K562 (cell line): ENCODE measurements around the gene EIF5. TPM values are rescaled to one million over a fixed set of nuclear protein-coding genes. Genes with fewer than 3 reads are reported as not detected.

ENCODE experiments used
- ARID1B ChIP-seq: fragments of 450-650 bp; IDR thresholded peaks from 2 replicates; pipeline ENCODE4 v1.6.1; 2016; ENCODE audit warnings: antibody characterized with exemption, mild to moderate bottlenecking, inconsistent platforms
- BCOR ChIP-seq: fragments of 450-650 bp; IDR thresholded peaks from 2 replicates; pipeline ENCODE4 v1.6.1; 2016
- EP300 ChIP-seq: IDR thresholded peaks from 2 replicates; pipeline ENCODE4 v1.6.1; 2012; ENCODE audit warnings: low read length, improper control_type of control experiment
- FOXA3 ChIP-seq, 2 experiments: fragments of 450-650 bp in 1 of 2; sonication (generic) in 1 of 2; formaldehyde crosslinking; IDR thresholded peaks in 1 of 2; conservative IDR thresholded peaks in 1 of 2; 2 replicates each; pipeline versions ENCODE4 v1.4.0 to v1.8.0; 2020 to 2022; ENCODE audit warnings: mild to moderate bottlenecking in 2 of 2, missing genetic modification reagents in 1 of 2
- FOXK1 ChIP-seq: sonication (generic); formaldehyde crosslinking; IDR thresholded peaks from 2 replicates; pipeline ENCODE4 v1.8.0; 2022; ENCODE audit warnings: missing genetic modification reagents, mild to moderate bottlenecking, borderline replicate concordance
- L3MBTL2 ChIP-seq: fragments of 450-650 bp; IDR thresholded peaks from 2 replicates; pipeline ENCODE4 v1.6.1; 2016; ENCODE audit warnings: mild to moderate bottlenecking, moderate library complexity
- MAFF ChIP-seq: IDR thresholded peaks from 2 replicates; pipeline ENCODE4 v1.6.1; 2012; ENCODE audit warnings: low read length, improper control_type of control experiment
- MEIS2 ChIP-seq: fragments of 450-650 bp; IDR thresholded peaks from 2 replicates; pipeline ENCODE4 v1.6.1; 2014; ENCODE audit warnings: mild to moderate bottlenecking; ENCODE audit not compliant: partially characterized antibody
- NCOR1 ChIP-seq: fragments of 450-650 bp; IDR thresholded peaks from 2 replicates; pipeline ENCODE4 v1.6.1; 2016; ENCODE audit warnings: mild to moderate bottlenecking, moderate library complexity
- NKRF ChIP-seq: fragments of 450-650 bp; IDR thresholded peaks from 2 replicates; pipeline ENCODE4 v1.6.1; 2016; ENCODE audit warnings: borderline replicate concordance
- NR2C1 ChIP-seq, 2 experiments: fragments of 450-650 bp; IDR thresholded peaks; 2 replicates each; pipeline ENCODE4 v1.6.1; 2017; ENCODE audit warnings: mild to moderate bottlenecking in 2 of 2, antibody characterized with exemption in 1 of 2, inconsistent platforms in 1 of 2, missing compliant biosample characterization in 1 of 2, missing genetic modification characterization in 1 of 2
- NRF1 ChIP-seq, 2 experiments: fragments of 450-650 bp; IDR thresholded peaks in 1 of 2; conservative IDR thresholded peaks in 1 of 2; 2 replicates each; pipeline ENCODE4 v1.6.1; 2014; ENCODE audit warnings: mild to moderate bottlenecking in 2 of 2
- TCF3 ChIP-seq: sonication (generic); formaldehyde crosslinking; IDR thresholded peaks from 2 replicates; pipeline ENCODE4 v1.4.0; 2020; ENCODE audit warnings: mild to moderate bottlenecking, missing genetic modification reagents
- USF2 ChIP-seq: sonication (generic); formaldehyde crosslinking; IDR thresholded peaks from 2 replicates; pipeline ENCODE4 v1.5.0; 2020; ENCODE audit warnings: missing genetic modification reagents
- ZBTB7A ChIP-seq: IDR thresholded peaks from 2 replicates; pipeline ENCODE4 v1.6.1; 2011; ENCODE audit warnings: low read depth, mild to moderate bottlenecking, low read length, moderate library complexity, borderline replicate concordance; ENCODE audit not compliant: control insufficient read depth
- ZBTB9 ChIP-seq: fragments of 450-650 bp; formaldehyde crosslinking; IDR thresholded peaks from 2 replicates; pipeline ENCODE4 v1.4.0; 2020; ENCODE audit warnings: mild to moderate bottlenecking, moderate library complexity
- ZNF445 ChIP-seq: fragments of 250-450 bp; sonication (Bioruptor Pico); IDR thresholded peaks from 2 replicates; pipeline ENCODE4 v1.4.0; 2020; ENCODE audit warnings: low read depth, mild to moderate bottlenecking, moderate library complexity
- polyA plus RNA-seq, 8 experiments: library from polyadenylated mRNA; depleted of rRNA in 4 of 8; stranded (reverse) in 5 of 8; unstranded in 3 of 8; fragments of >200 nt; fragmentation: Nextera tagmentation in 2 of 8; fragmentation: Illumina TruSeq in 1 of 8; extraction: Ambion mirVana in 2 of 8; extraction: Trizol in 1 of 8; gene quantifications; 2 replicates each; pipeline versions ENCODE4 v1.2.1 to v1.2.3, GENCODE V29; 2011 to 2014; ENCODE audit warnings: inconsistent platforms in 1 of 8, missing spikeins in 1 of 8
- total RNA-seq, 7 experiments: library from RNA; depleted of rRNA in 6 of 7; stranded (reverse); fragments of >200 nt in 6 of 7; fragmentation: Illumina TruSeq in 2 of 7; extraction: Trizol in 2 of 7; gene quantifications; 2 replicates each; pipeline versions ENCODE4 v1.2.1 to v1.2.3, GENCODE V29; 2011 to 2021; ENCODE audit warnings: low replicate concordance in 1 of 7
- TF ChIP-seq, protein P1 (sequence below): sonication (generic); formaldehyde crosslinking; IDR thresholded peaks from 2 replicates; pipeline ENCODE4 v1.8.1; 2023; ENCODE audit warnings: mild to moderate bottlenecking, missing genetic modification reagents
- TF ChIP-seq, protein P2 (sequence below), 2 experiments: fragments of 250-450 bp in 1 of 2; fragments of 450-650 bp in 1 of 2; sonication (Bioruptor Pico) in 1 of 2; IDR thresholded peaks; 2 replicates each; pipeline versions ENCODE4 v1.6.1 to v1.8.0; 2016 to 2021; ENCODE audit warnings: mild to moderate bottlenecking in 2 of 2, moderate library complexity in 2 of 2, missing compliant biosample characterization in 1 of 2, missing genetic modification characterization in 1 of 2

The EIF5 gene
- total and polyA plus RNA-seq, 9 of the 15 experiments (the other 6 are each of a cell fraction or from before 2014, with no cell fraction given) = 92.7 to 442 (median 190) TPM

DNA sequence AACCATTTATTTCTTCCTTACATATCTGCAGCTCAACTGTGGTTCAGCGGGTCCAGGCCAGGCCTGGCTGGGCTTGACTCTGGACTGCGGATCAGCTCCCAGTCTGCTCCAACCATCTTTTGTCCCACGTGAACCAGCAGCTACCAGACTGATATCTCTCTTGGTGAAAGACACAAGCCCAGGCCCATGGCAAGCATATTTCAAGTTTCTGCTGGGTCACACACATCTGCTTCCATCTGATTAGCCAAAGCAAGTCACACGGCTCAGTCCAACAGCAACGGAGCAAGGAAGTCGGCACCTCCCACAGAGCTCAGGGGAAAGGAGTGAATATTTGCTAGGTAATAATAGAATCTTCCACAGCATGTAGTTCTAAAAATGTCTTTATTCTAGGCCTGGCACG, 26.5 kb downstream of the EIF5 start (continued):
- TF ChIP-seq NCOR1 (peak; percentile 46; the same call in 1 of the 2 replicates), MAFF (peak; percentile 29; the same call in 1 of the 2 replicates), NR2C1 (IDR thresholded peaks at IDR 0.05) (no peak), NR2C1 (tag; IDR thresholded peaks at IDR 0.05) (peak; percentile 47; the same call in 1 of the 2 replicates), EP300 (peak; percentile 68; the same call in 1 of the 2 replicates), ZBTB9 (CRISPR knock-in tag) (no peak), FOXK1 (0 out of 2 replicates have a peak, but pooled peaks have one; percentile 46), BCOR (no peak), ZBTB7A (no peak), ZNF445 (CRISPR knock-in tag) (no peak), ARID1B (peak; percentile 87), NKRF (no peak), FOXA3 (CRISPR knock-in tag; conservative IDR thresholded peaks at IDR 0.05 in 1 of 2, IDR thresholded peaks at IDR 0.05 in 1 of 2) (no peak), NRF1 (conservative IDR thresholded peaks at IDR 0.05 in 1 of 2, IDR thresholded peaks at IDR 0.05 in 1 of 2) (no peak), L3MBTL2 (peak; percentile 76), MEIS2 (peak; percentile 82), TCF3 (CRISPR knock-in tag) (peak; percentile 81), USF2 (CRISPR knock-in tag) (peak; percentile 60)
- TF ChIP-seq, protein P1, sequence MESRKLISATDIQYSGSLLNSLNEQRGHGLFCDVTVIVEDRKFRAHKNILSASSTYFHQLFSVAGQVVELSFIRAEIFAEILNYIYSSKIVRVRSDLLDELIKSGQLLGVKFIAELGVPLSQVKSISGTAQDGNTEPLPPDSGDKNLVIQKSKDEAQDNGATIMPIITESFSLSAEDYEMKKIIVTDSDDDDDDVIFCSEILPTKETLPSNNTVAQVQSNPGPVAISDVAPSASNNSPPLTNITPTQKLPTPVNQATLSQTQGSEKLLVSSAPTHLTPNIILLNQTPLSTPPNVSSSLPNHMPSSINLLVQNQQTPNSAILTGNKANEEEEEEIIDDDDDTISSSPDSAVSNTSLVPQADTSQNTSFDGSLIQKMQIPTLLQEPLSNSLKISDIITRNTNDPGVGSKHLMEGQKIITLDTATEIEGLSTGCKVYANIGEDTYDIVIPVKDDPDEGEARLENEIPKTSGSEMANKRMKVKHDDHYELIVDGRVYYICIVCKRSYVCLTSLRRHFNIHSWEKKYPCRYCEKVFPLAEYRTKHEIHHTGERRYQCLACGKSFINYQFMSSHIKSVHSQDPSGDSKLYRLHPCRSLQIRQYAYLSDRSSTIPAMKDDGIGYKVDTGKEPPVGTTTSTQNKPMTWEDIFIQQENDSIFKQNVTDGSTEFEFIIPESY (CRISPR knock-in tag) = 0 out of 2 replicates have a peak, but pooled peaks have one; percentile 17
- TF ChIP-seq, protein P2, sequence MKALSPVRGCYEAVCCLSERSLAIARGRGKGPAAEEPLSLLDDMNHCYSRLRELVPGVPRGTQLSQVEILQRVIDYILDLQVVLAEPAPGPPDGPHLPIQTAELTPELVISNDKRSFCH (CRISPR knock-in tag; IDR thresholded peaks at IDR 0.05) = no peak
- TF ChIP-seq, protein P2 (tag; IDR thresholded peaks at IDR 0.05) = no peak
